Right lobe of liver (tissue), 4 donors: ENCODE data around the gene ACTG1.

Source experiments
- POLR2A ChIP-seq: fragments of 450-650 bp; IDR thresholded peaks from one replicate; pipeline ENCODE4 v1.6.1; 2017; ENCODE audit warnings: antibody characterized with exemption, mild to moderate bottlenecking
- TF ChIP-seq, protein P1 (sequence below), 4 donors: fragments of 200-600 bp in 3 of 4; fragments of 450-650 bp in 1 of 4; IDR thresholded peaks; one replicate each; pipeline versions ENCODE4 v1.5.1 to v1.8.0; 2016 to 2022; ENCODE audit warnings: antibody characterized with exemption in 4 of 4, mild to moderate bottlenecking in 2 of 4
- donor health status: DM: no; HTN: no; CAD: no.
- donor health status: DM: no; HTN: no; CAD: no.
- donor health status: DM: no; HTN: yes; CAD: no.

DNA sequence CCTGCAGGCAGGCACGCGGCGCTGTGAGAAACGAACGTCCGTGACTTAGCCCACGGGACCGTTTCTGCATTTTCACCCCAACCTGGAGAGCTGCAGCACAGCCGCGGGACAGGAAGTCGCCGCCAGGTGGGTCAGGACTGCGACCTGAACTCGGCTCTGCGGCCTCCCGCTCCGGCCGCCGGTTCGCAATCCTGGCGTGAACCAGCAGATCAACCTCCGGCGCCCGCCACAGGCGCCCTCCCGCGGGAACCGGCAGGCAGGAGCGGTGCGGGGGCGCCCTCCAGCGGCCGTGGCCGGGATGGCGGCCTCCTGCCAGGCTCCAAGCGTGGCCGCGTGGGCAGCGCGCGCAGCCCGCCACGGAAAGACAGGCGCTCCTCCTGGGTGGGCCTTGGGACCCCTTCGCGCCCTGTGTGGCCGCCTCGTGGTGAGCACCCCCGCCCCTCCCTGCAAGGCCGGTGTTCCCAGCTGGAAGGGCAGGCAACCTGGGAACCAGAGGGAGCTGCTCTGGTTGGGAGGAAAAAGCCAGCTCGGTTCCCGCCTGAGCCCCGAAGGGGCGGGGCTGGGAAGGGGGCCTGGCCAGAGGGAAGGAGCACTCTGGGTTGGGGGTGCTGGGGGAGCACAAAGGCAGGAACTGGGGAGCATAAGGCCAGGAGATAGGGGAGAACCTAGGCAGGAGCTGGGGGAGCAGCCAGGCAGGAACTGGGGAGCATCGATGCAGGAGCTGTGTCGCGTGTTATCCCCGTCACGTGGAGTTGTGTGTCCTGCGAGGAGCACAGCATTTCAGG is 28.2 kb downstream of the ACTG1 start:
- TF ChIP-seq, protein P1, sequence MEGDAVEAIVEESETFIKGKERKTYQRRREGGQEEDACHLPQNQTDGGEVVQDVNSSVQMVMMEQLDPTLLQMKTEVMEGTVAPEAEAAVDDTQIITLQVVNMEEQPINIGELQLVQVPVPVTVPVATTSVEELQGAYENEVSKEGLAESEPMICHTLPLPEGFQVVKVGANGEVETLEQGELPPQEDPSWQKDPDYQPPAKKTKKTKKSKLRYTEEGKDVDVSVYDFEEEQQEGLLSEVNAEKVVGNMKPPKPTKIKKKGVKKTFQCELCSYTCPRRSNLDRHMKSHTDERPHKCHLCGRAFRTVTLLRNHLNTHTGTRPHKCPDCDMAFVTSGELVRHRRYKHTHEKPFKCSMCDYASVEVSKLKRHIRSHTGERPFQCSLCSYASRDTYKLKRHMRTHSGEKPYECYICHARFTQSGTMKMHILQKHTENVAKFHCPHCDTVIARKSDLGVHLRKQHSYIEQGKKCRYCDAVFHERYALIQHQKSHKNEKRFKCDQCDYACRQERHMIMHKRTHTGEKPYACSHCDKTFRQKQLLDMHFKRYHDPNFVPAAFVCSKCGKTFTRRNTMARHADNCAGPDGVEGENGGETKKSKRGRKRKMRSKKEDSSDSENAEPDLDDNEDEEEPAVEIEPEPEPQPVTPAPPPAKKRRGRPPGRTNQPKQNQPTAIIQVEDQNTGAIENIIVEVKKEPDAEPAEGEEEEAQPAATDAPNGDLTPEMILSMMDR (IDR thresholded peaks at IDR 0.05): peak; percentile 97 to 100 (median 100)
- TF ChIP-seq POLR2A: no peak
